Endothelial cell of umbilical vein (primary cell): ENCODE results near the gene MAP4K3.

Source experiments
- POLR2A ChIP-seq: IDR thresholded peaks from 2 replicates; pipeline ENCODE4 v1.6.1; 2012; ENCODE audit warnings: low read depth, mild to moderate bottlenecking, control low read depth, low read length
- TF ChIP-seq, protein P1 (sequence below), 2 donors: IDR thresholded peaks; 1 replicate in 1 of 2; 2 replicates in 1 of 2; pipeline ENCODE4 v1.5.1; 2011; ENCODE audit warnings: low read length in 2 of 2, mild to moderate bottlenecking in 2 of 2, moderate library complexity in 2 of 2, control low read depth in 1 of 2, inconsistent platforms in 1 of 2, low read depth in 1 of 2; ENCODE audit not compliant: insufficient read depth in 1 of 2; ENCODE audit errors: extremely low read depth in 1 of 2

DNA sequence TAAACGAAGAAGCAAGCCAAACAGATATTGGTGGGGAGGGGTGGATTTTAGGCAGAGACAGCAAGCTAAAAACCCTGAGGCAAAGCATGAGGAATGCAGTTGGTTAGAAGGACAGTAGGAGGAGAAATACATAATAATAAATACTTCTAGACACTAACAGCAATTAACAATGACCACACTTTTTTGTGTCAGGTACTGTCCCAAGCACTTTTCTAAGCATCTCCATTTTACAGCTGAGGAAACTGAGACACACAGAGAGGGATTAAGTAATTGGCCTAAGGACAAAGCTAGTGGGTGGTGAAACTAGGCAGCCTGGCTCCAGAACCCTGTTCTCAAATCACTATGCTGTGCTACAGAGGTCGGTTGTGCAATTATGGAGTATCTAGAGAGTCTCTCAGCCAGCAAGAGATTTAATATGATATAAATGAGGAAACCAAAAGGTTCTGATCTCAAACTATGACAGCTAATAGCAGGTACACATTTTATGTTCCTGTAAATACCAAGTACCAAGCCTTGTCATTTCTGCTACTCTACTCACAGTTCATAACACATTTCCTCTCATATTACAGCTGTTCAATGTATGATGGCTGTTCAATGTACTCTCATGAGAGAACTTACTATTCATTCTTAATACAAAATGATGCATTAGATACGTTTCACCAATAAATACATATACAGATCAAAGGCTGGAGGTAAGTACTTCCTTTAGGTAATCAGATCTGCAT lies 5.3 kb downstream of the MAP4K3 start:
- TF ChIP-seq POLR2A, result no peak
- TF ChIP-seq, protein P1, sequence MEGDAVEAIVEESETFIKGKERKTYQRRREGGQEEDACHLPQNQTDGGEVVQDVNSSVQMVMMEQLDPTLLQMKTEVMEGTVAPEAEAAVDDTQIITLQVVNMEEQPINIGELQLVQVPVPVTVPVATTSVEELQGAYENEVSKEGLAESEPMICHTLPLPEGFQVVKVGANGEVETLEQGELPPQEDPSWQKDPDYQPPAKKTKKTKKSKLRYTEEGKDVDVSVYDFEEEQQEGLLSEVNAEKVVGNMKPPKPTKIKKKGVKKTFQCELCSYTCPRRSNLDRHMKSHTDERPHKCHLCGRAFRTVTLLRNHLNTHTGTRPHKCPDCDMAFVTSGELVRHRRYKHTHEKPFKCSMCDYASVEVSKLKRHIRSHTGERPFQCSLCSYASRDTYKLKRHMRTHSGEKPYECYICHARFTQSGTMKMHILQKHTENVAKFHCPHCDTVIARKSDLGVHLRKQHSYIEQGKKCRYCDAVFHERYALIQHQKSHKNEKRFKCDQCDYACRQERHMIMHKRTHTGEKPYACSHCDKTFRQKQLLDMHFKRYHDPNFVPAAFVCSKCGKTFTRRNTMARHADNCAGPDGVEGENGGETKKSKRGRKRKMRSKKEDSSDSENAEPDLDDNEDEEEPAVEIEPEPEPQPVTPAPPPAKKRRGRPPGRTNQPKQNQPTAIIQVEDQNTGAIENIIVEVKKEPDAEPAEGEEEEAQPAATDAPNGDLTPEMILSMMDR (IDR thresholded peaks at IDR 0.05; ENCODE audit: extremely low read depth in 1 of 2, insufficient read depth in 1 of 2, low read depth in 1 of 2, low read length in 2 of 2), result no peak
